Measurements from ENCODE around the gene LRRC55. TPM values are rescaled to one million over a fixed set of nuclear protein-coding genes. Genes with fewer than 3 reads are reported as not detected.

Gene LRRC55
- total RNA-seq, 2 donors from 2014 or later, result 0.04 TPM; not detected in 1

DNA sequence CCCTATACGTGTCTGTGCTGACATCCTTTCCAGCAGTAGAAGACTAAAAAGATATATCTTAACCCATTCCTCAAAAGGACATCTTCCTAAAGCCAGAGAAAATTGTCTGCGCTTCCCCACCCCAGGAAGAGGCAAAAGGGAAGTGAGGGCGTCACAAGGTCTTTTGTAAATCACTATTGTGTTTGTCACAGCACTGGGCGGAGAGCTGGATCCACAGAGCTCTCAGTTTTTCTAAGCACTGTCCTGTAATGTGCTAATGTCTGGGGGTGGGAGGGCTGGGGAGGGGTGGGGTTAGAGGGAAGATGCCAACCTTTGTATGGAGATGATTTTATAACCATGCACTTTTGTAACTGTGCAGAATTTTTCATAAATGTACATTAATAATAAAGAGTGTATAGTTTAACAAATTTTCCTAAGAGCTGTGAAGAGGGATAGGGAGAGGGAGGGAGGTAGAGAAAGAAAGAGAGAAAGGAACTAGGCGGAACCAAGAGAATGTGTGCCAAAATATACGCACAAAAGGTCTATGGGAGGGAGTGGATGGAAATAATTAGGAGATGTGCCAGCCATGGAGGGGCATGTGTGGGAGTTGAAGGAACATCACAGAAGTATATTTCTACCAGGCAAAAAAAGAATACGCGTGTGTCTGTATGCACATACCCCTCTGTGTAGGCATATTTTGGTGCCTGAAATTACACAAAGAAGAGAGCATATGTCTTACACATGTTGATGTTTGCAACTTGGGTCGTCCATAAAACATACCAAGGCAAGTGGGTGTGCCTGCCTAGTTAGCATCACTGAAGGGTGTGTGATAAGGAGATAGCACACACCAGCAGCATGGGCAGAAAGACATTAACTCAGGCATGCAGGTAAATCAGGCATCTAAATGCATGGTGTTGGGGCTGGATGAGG lies 9.8 kb downstream of the LRRC55 start:
- no peaks in the 10 kb centered on the region for H3K36me3 ChIP-seq (ENCODE audit: control insufficient read depth, insufficient read depth, low read length)
- TF ChIP-seq, protein P1, sequence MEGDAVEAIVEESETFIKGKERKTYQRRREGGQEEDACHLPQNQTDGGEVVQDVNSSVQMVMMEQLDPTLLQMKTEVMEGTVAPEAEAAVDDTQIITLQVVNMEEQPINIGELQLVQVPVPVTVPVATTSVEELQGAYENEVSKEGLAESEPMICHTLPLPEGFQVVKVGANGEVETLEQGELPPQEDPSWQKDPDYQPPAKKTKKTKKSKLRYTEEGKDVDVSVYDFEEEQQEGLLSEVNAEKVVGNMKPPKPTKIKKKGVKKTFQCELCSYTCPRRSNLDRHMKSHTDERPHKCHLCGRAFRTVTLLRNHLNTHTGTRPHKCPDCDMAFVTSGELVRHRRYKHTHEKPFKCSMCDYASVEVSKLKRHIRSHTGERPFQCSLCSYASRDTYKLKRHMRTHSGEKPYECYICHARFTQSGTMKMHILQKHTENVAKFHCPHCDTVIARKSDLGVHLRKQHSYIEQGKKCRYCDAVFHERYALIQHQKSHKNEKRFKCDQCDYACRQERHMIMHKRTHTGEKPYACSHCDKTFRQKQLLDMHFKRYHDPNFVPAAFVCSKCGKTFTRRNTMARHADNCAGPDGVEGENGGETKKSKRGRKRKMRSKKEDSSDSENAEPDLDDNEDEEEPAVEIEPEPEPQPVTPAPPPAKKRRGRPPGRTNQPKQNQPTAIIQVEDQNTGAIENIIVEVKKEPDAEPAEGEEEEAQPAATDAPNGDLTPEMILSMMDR (conservative IDR thresholded peaks at IDR 0.05), result no peak
- peaks cover 7% of the 10 kb centered on the region for H3K4me1 Mint-ChIP-seq
- no peaks in the 10 kb centered on the region for H3K9me3 ChIP-seq (ENCODE audit: control insufficient read depth, low read length)
- no peak overlapping the region for H3K4me3 Mint-ChIP-seq
- H3K4me3 ChIP-seq (ENCODE audit: low read length), result no peak overlapping the region
- H3K4me1 ChIP-seq (ENCODE audit: control insufficient read depth, insufficient read depth, low read length), result no peaks in the 10 kb centered on the region
- H3K36me3 Mint-ChIP-seq (ENCODE audit: low read depth), result no peaks in the 10 kb centered on the region
- peaks cover 4% of the 10 kb centered on the region for H3K27me3 Mint-ChIP-seq (ENCODE audit: insufficient read depth)
- no peak overlapping the region for H3K9ac ChIP-seq (ENCODE audit: extremely low read depth, low read length, poor library complexity, severe bottlenecking)
- no peak for DNase-seq
- H3K27ac Mint-ChIP-seq, result no peak overlapping the region
- no peak overlapping the region for H3K27ac ChIP-seq (ENCODE audit: low read depth, low read length)
- 81 to 82% methylated on average over 7 to 9 of the region's 9 CpGs for WGBS, 2 experiments (ENCODE audit: insufficient coverage in 1 of 2, insufficient read length in 1 of 2)
- H3K27me3 ChIP-seq (ENCODE audit: control insufficient read depth, insufficient read depth, low read length, poor library complexity, severe bottlenecking), result no peaks in the 10 kb centered on the region
- no peaks in the 10 kb centered on the region for H3K9me3 Mint-ChIP-seq

DNA sequence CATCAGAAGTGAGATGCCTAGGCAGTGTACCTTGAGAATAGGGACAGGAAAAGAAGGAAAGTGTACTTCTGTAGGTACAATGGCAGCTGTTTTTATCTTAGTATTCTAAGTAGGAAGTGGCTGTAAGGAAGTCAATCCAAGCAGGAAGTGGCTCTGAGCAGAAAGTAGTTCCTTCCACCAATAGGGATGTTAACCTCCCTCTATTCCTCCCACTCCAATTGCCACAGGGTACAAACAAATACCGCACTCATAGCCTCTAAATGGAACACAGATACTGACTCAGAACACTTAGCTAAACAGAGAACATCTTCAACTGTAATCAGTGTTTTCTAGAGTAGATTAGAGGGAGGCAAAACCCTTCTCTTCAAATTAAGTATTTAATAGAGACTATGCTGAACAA lies 10.6 kb downstream of the LRRC55 start:
- no peaks in the 10 kb centered on the region for H3K9me3 ChIP-seq (ENCODE audit: control insufficient read depth, low read length)
- 93% methylated on average over 1 of the region's 1 CpG; no CpG with 5 or more reads in 1 of the 2 experiments for WGBS, 2 experiments (ENCODE audit: insufficient coverage in 1 of 2, insufficient read length in 1 of 2)
- no peak overlapping the region for H3K4me3 ChIP-seq (ENCODE audit: low read length)
- no peaks in the 10 kb centered on the region for H3K36me3 Mint-ChIP-seq (ENCODE audit: low read depth)
- peaks cover 4% of the 10 kb centered on the region for H3K27me3 Mint-ChIP-seq (ENCODE audit: insufficient read depth)
- no peak overlapping the region for H3K4me3 Mint-ChIP-seq
- no peaks in the 10 kb centered on the region for H3K36me3 ChIP-seq (ENCODE audit: control insufficient read depth, insufficient read depth, low read length)
- H3K4me1 Mint-ChIP-seq, result peaks cover 7% of the 10 kb centered on the region
- no peaks in the 10 kb centered on the region for H3K9me3 Mint-ChIP-seq
- H3K27ac Mint-ChIP-seq, result no peak overlapping the region
- no peaks in the 10 kb centered on the region for H3K27me3 ChIP-seq (ENCODE audit: control insufficient read depth, insufficient read depth, low read length, poor library complexity, severe bottlenecking)
- DNase-seq, result no peak
- H3K9ac ChIP-seq (ENCODE audit: extremely low read depth, low read length, poor library complexity, severe bottlenecking), result no peak overlapping the region
- TF ChIP-seq, protein P1 (conservative IDR thresholded peaks at IDR 0.05), result no peak
- no peaks in the 10 kb centered on the region for H3K4me1 ChIP-seq (ENCODE audit: control insufficient read depth, insufficient read depth, low read length)
- H3K27ac ChIP-seq (ENCODE audit: low read depth, low read length), result no peak overlapping the region

DNA sequence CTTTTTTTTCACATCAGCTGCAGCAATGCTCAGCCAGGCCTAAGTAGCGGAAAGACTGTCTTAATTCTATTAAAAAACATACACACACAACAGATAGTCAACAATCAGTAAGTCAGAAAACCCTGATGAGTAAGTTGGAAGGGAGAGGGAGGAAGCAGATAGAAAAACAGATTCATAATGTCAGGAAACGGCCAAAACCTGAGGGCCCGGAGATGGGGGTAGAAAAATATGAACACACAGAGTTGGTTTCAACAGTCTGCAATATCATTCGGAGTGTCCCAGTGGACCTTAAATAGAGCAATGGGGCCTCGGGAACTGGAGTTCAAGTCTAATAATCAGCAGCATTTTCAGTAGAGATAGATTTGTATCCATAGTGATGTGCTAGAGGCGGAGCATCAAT lies 14.8 kb downstream of the LRRC55 start:
- H3K27me3 Mint-ChIP-seq (ENCODE audit: insufficient read depth), result no peaks in the 10 kb centered on the region
- H3K36me3 ChIP-seq (ENCODE audit: control insufficient read depth, insufficient read depth, low read length), result no peaks in the 10 kb centered on the region

More for the DNA sequence above, 14.8 kb downstream of the LRRC55 start:
- 89 to 91% methylated on average over 5 of the region's 6 CpGs for WGBS, 2 experiments (ENCODE audit: insufficient coverage in 1 of 2, insufficient read length in 1 of 2)
- no peak overlapping the region for H3K27ac Mint-ChIP-seq
- Histone ChIP-seq H3K27ac (ENCODE audit: low read depth, low read length) (no peak overlapping the region), H3K9me3 (ENCODE audit: control insufficient read depth, low read length) (no peaks in the 10 kb centered on the region), H3K9ac (ENCODE audit: extremely low read depth, low read length, poor library complexity, severe bottlenecking) (no peak overlapping the region), H3K4me3 (ENCODE audit: low read length) (no peak overlapping the region), H3K27me3 (ENCODE audit: control insufficient read depth, insufficient read depth, low read length, poor library complexity, severe bottlenecking) (no peaks in the 10 kb centered on the region), H3K4me1 (ENCODE audit: control insufficient read depth, insufficient read depth, low read length) (no peaks in the 10 kb centered on the region)
- TF ChIP-seq, protein P1 (conservative IDR thresholded peaks at IDR 0.05), result no peak
- no peaks in the 10 kb centered on the region for H3K36me3 Mint-ChIP-seq (ENCODE audit: low read depth)
- no peak for DNase-seq
- H3K9me3 Mint-ChIP-seq, result no peaks in the 10 kb centered on the region
- peaks cover 5% of the 10 kb centered on the region for H3K4me1 Mint-ChIP-seq
- H3K4me3 Mint-ChIP-seq, result no peak overlapping the region
